Natural killer cell (primary cell): ENCODE measurements around the gene APOBEC3H. TPM values are rescaled to one million over a fixed set of nuclear protein-coding genes. Genes with fewer than 3 reads are reported as not detected.

ENCODE experiments used
- ATAC-seq, 3 donors: fragments of 150-1000 bp in 2 of 3; fragments of 200-7000 bp in 1 of 3; cut with Tn5 transposase; 1 replicate in 1 of 3; 2 replicates in 2 of 3; pipeline ENCODE4 v1.10.0; 2021; ENCODE audit warnings: mild to moderate bottlenecking in 2 of 3, moderate library complexity in 2 of 3
- DNase-seq, 2 donors: peaks; one replicate each; pipeline versions ENCODE4 v3.0.0 to v3.0.0-alpha.2; 2013 to 2021; ENCODE audit warnings: mixed read lengths in 1 of 2
- H3K27ac ChIP-seq: one replicate; pipeline ENCODE4 v1.5.1; 2013; ENCODE audit warnings: mild to moderate bottlenecking, low read length
- H3K27me3 ChIP-seq: one replicate; pipeline ENCODE4 v1.6.1; 2013; ENCODE audit warnings: low read length; ENCODE audit not compliant: control insufficient read depth, insufficient read depth
- H3K36me3 ChIP-seq: one replicate; pipeline ENCODE4 v1.6.1; 2013; ENCODE audit warnings: low read length; ENCODE audit not compliant: control insufficient read depth, insufficient read depth
- H3K4me1 ChIP-seq: one replicate; pipeline ENCODE4 v1.6.1; 2013; ENCODE audit warnings: low read length; ENCODE audit not compliant: control insufficient read depth, insufficient read depth
- H3K4me3 ChIP-seq: one replicate; pipeline ENCODE4 v1.5.1; 2013; ENCODE audit warnings: low read length
- H3K9me3 ChIP-seq: one replicate; pipeline ENCODE4 v1.6.1; 2013; ENCODE audit warnings: low read length; ENCODE audit not compliant: control insufficient read depth, insufficient read depth
- H3K27ac Mint-ChIP-seq, 2 donors: one replicate each; pipeline ENCODE4 v1.8.0; 2022; ENCODE audit warnings: mild to moderate bottlenecking in 2 of 2, mixed read lengths in 2 of 2, moderate library complexity in 1 of 2
- H3K27me3 Mint-ChIP-seq, 2 donors: one replicate each; pipeline ENCODE4 v1.8.0; 2022; ENCODE audit warnings: low read depth in 2 of 2, mixed read lengths in 2 of 2
- H3K36me3 Mint-ChIP-seq: one replicate; pipeline ENCODE4 v1.8.0; 2022; ENCODE audit warnings: mixed read lengths
- H3K4me1 Mint-ChIP-seq, 2 donors: one replicate each; pipeline ENCODE4 v1.8.0; 2022; ENCODE audit warnings: mixed read lengths in 2 of 2
- H3K4me3 Mint-ChIP-seq: one replicate; pipeline ENCODE4 v1.8.0; 2022; ENCODE audit warnings: mild to moderate bottlenecking, moderate library complexity, mixed read lengths
- H3K9me3 Mint-ChIP-seq, 2 donors: one replicate each; pipeline ENCODE4 v1.8.0; 2022; ENCODE audit warnings: mixed read lengths in 2 of 2
- WGBS: methylation state at CpG from one replicate; pipeline ENCODE4 v1.1.7; 2013; ENCODE audit warnings: missing lambda C conversion rate; ENCODE audit not compliant: insufficient coverage; 5-methylcytosine and 5-hydroxymethylcytosine counted together
- intact Hi-C: fragments of 100-400 bp; cut with micrococcal nuclease; formaldehyde crosslinking; loops from one replicate; pipeline ENCODE4 v1.14.2; 2022
- total RNA-seq, 4 donors: library from RNA; stranded (reverse); fragments of 120-200 nt in 1 of 4; gene quantifications; one replicate each; pipeline versions ENCODE4 v1.2.3 to v1.2.4, GENCODE V29; 2013 to 2022
- TF ChIP-seq, protein P1 (sequence below): fragments of 200-600 bp; IDR thresholded peaks from one replicate; pipeline ENCODE4 v1.8.0; 2022; ENCODE audit warnings: antibody characterized with exemption

Gene APOBEC3H
- total RNA-seq, 3 donors from 2014 or later (not counting 1 experiment from before 2014, with no cell fraction given), result 14.1 to 17.0 (median 14.6) TPM

DNA sequence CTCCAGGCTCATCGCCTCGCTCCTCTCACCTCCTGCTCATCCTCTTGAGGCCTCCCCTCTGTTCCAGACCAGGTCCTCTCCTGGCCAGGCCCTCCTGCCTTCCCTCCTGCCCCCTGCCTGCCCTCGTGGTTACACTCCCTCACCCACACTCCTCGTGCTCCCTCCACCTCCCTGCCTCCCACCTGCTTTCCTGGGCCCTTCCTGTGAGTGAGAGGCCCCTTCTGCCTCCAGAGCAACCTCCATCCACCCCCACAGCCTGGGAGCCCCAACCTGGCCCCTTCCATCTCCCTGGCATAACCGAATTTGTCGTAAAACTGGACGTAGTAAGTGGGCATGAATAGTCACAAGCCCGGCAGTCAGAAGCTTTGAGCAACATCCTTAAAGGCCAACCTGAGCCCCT lies 15.4 kb upstream of the APOBEC3H start:
- TF ChIP-seq, protein P1, sequence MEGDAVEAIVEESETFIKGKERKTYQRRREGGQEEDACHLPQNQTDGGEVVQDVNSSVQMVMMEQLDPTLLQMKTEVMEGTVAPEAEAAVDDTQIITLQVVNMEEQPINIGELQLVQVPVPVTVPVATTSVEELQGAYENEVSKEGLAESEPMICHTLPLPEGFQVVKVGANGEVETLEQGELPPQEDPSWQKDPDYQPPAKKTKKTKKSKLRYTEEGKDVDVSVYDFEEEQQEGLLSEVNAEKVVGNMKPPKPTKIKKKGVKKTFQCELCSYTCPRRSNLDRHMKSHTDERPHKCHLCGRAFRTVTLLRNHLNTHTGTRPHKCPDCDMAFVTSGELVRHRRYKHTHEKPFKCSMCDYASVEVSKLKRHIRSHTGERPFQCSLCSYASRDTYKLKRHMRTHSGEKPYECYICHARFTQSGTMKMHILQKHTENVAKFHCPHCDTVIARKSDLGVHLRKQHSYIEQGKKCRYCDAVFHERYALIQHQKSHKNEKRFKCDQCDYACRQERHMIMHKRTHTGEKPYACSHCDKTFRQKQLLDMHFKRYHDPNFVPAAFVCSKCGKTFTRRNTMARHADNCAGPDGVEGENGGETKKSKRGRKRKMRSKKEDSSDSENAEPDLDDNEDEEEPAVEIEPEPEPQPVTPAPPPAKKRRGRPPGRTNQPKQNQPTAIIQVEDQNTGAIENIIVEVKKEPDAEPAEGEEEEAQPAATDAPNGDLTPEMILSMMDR, result no peak
- peaks cover 56% of the 10 kb centered on the region for H3K36me3 ChIP-seq
- Mint-ChIP-seq H3K4me3 (peak overlapping the region; percentile 99), H3K27me3 (no peaks in the 10 kb centered on the region), H3K4me1 (peaks cover 74 to 84% of the 10 kb centered on the region in 2 donors), H3K9me3 (no peaks in the 10 kb centered on the region), H3K36me3 (no peaks in the 10 kb centered on the region), H3K27ac (peak overlapping the region; percentile 98 to 99)
- ATAC-seq, result no peak
- H3K4me1 ChIP-seq, result peaks cover 91% of the 10 kb centered on the region
- no peak overlapping the region for H3K4me3 ChIP-seq
- H3K27me3 ChIP-seq, result no peaks in the 10 kb centered on the region
- peak overlapping the region; percentile 76 for H3K27ac ChIP-seq
- no peaks in the 10 kb centered on the region for H3K9me3 ChIP-seq
- no peak for DNase-seq
- WGBS, result 73% methylated on average over 8 of the region's 8 CpGs
- intact Hi-C loops, result loop anchor here (5.0 kb wide), 1 partner anchor 59 kb away; the partner anchor contains the start of gene APOBEC3D

DNA sequence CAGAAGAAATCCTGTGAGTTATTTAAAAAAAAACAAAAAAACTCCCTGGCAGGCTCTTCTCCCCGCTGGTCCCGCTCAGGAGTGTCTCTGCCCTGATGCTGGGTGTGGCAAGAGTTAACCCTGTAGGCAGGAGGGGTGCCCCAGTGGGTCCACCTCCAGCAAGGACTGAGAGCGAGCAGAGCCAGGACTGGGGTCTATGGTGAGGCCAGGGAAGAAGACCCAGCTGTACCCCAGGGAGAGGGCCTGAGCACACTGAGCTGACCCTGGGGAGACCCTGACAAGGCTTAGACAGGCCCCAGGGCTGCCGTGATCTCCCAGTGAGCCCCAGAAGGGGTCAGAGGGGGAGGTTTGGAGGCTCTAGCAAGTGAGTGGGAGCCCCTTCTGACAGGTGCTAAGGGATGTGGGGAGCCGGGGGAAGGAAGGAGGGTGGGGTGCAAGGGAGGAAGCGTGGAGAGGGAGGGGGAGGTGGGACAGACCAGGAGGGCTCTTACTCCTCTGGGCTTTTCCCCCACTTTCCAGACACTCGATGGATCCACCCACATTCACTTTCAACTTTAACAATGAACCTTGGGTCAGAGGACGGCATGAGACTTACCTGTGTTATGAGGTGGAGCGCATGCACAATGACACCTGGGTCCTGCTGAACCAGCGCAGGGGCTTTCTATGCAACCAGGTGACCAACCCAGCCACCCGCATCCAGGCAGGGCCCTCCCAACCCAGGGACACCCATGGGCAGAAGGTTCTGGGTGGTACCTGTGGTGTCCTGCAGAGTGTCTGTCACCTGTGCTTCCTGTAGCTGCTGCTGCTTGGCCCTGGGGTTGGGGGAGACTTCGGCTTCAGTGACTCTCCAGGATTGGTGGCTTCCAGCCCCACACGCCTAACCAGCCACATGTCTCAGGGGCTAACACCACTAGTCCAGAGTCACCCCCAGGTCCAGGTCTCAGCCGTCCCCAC lies 13.6 kb upstream of the APOBEC3H start:
- peak overlapping the region; percentile 75 for H3K27ac ChIP-seq

DNA sequence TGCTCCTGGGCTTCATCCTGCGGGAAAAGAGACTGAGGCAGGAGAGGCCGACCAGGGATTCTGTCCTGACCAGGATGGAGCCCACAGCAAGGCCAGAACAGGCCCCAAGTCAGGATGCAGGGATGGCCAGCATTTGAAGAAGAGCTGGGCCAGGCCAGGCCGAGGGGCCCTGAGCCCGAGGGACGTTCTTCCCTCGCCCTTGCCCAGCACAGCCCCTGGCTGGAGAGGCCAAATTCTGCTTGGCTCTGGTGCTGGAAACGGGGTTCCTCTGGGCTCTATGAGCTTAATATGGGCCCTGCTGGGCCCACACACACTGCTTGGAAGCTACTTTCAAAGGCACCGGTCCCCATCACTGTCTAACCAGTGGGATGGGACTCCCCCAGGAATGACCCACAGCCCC lies 12.4 kb upstream of the APOBEC3H start:
- Mint-ChIP-seq H3K27ac (peak overlapping the region; percentile 98 to 99), H3K9me3 (no peaks in the 10 kb centered on the region), H3K36me3 (no peaks in the 10 kb centered on the region), H3K4me3 (peak overlapping the region; percentile 28), H3K27me3 (no peaks in the 10 kb centered on the region), H3K4me1 (peaks cover 82 to 88% of the 10 kb centered on the region in 2 donors)
- Histone ChIP-seq H3K9me3 (no peaks in the 10 kb centered on the region), H3K4me1 (peaks cover 96% of the 10 kb centered on the region), H3K36me3 (peaks cover 56% of the 10 kb centered on the region), H3K27ac (peak overlapping the region; percentile 10), H3K4me3 (no peak overlapping the region), H3K27me3 (no peaks in the 10 kb centered on the region)
- DNase-seq (no peak), ATAC-seq (no peak)
- TF ChIP-seq, protein P1, result no peak
- intact Hi-C loops, result loop anchor here (5.0 kb wide), 1 partner anchor 62 kb away; the partner anchor contains the start of gene APOBEC3D
- WGBS, result 98% methylated on average over 8 of the region's 8 CpGs

More for the DNA sequence above, 13.6 kb upstream of the APOBEC3H start:
- TF ChIP-seq, protein P1, result no peak
- Histone ChIP-seq H3K4me1 (peaks cover 96% of the 10 kb centered on the region), H3K27me3 (no peaks in the 10 kb centered on the region), H3K4me3 (no peak overlapping the region), H3K36me3 (peaks cover 59% of the 10 kb centered on the region), H3K9me3 (no peaks in the 10 kb centered on the region)
- Mint-ChIP-seq H3K4me3 (peak overlapping the region; percentile 71), H3K27ac (peak overlapping the region; percentile 98 to 99), H3K9me3 (no peaks in the 10 kb centered on the region), H3K27me3 (no peaks in the 10 kb centered on the region), H3K36me3 (no peaks in the 10 kb centered on the region), H3K4me1 (peaks cover 81 to 85% of the 10 kb centered on the region in 2 donors)
- intact Hi-C loops, result loop anchor here (5.0 kb wide), 1 partner anchor 61 kb away; the partner anchor contains the start of gene APOBEC3D
- ATAC-seq, result no peak
- 70% methylated on average over 12 of the region's 14 CpGs for WGBS
- DNase-seq, result no peak
